Pons (tissue), 1 donor: ENCODE data around the gene GAS6.
"Not testable (repeated sequence)": the region's sequence is repeated elsewhere in the genome, so short reads cannot be mapped to it uniquely, and the experiment has no call there.

Experiments used
- DNase-seq: peaks from one replicate; pipeline ENCODE4 v3.0.0-alpha.2; 2016; ENCODE audit warnings: low spot score

Gene GAS6

DNA sequence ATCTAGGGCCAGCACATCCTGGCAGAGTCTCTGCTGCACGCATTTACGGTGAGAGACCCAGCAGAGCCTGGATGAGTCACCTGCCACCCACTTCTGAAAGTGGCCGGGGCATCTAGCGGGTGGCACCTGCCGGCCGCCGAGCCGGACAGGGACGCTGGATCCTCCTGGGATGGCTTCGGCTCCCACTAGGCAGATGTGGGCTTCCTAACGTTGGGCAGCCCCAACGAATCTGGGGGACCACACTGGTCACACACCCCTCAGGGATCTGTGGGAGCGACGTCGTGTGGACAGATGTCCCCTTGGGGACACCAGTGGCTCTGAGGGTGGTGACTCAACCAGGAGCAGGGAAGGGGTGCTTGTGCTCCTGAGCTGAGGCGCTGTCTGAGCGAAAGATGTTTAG is 72.7 kb downstream of the GAS6 start:
- no peak for DNase-seq

DNA sequence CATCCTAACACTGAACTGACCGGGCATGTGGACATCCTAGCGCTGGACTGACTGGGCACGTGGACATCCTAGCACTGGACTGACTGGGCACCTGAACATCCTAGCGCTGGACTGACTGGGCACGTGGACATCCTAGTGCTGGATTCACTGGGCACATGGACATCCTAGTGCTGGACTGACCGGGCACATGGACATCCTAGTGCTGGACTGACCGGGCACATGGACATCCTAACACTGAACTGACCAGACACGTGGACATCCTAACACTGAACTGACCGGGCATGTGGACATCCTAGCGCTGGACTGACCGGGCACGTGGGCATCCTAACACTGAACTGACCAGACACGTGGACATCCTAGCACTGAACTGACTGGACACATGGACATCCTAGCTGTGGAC is 73.9 kb downstream of the GAS6 start:
- DNase-seq, result not testable (repeated sequence)

DNA sequence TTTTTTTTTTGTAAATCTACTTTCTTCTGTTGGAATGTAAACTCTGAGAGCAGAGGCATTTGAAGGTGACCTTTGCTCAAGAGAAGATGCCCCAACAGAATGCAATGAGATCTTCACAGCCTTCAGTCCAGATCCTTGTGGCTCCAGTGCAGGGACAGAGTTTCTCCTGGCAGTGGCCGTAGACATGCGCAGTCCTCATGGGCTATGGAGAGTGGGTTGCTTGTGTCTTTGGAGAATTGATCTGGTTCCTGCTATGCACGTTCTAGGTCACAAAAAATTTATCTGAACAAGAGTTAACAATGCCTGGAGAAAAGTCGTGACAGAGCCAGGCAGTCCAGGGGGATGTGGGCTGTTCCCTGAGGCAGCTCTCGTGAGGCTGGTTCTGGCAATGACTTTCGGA is 74.7 kb downstream of the GAS6 start:
- DNase-seq, result no peak

GRCh38 chr13:113788413-113789135 is 75.3 kb downstream of the GAS6 start:
- DNase-seq, result no peak

DNA sequence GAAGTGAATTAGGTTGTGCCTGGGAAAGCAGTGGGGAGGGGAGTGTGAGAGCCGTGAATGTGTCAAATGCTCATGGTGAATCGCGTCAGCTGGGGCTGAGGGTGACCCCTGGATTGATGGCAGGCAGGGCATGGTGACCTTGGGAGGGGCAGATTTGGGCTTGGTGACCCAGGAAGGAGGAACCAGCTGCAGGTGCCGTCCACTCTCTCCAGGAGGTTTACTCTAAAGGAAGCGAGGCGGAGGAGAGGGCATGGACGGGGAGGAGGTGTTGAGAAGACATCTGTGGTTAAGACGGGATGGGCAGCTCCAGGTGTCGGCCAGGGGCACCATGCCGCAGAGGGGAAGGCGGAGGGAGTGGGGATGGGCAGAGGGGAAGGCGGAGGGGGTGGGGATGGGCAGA is 76.2 kb downstream of the GAS6 start:
- no peak for DNase-seq

- DNase-seq, result no peak
Measured at GRCh38 chr13:113786262-113786841, 77.5 kb downstream of the GAS6 start.

GRCh38 chr13:113785051-113786010 is 78.5 kb downstream of the GAS6 start:
- no peak for DNase-seq

- DNase-seq, result no peak
Measured at GRCh38 chr13:113784645-113785024, 79.2 kb downstream of the GAS6 start.

DNA sequence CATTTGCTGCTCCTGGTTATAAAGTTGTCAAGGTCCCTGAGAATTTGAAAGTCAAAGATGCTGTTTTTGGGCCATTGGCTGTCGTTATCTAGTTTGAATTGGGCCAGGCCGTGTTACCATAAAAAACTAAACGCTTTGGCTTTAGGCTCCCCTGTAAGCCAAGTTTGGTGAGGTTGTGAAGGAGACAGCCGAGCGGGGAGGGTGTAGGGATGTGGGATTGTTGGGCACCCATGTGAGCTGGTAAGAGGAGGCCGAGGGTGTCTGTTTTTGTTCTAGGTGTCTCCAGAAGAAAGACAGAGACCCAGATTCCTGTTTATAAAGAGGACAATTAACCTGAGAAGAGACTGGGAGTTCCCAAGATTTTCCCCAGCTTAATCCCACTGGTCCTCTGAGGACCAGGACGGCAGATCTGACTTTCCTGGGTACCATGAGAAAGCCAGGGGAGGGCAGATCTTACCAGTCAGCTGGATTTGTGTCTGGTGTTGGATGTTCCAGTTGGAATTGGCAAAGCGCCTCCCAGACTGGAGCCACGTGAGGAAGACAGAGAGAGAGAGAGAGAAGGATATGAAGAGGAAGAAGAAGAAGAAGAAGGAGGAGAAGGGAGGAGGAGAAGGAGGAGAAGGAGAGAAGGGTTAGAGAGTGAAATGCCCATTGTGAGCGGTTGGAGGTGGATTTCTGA is 79.8 kb downstream of the GAS6 start:
- no peak for DNase-seq

DNA sequence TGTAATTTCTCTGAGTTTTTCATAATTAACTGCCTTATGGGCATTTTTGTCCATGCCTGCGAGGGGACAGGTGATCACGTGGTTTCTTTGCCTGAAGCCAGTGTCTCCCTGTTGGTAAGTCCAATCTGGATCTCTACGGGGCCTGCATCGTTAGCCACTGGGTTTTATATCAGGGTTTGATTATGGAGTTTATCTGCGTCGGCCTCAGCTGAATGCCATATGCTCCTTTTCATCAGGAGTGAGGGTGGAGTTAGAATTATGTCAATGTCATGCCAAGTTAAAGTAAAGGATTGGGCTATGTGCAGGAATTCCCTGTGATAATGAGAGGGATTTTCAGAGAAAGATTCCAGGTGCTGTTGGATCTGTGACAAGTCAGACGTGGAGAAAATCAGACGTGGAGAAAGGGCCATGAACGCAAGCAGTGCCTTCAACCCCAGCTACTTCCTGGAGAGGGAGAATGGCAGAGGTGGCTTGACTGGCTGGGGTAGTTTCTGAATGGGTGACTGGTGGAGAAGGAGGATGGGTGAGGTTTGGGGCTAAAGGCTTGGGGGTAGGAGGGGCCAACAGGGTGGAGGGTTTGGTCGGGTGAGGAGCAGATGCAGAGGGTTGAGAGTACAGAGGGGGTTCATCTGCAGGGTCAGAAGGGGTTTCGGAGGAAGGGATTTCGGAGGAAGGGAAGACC is 80.5 kb downstream of the GAS6 start:
- no peak for DNase-seq

GRCh38 chr13:113782472-113782871 is 81.4 kb downstream of the GAS6 start:
- no peak for DNase-seq

- no peak for DNase-seq
Measured at GRCh38 chr13:113781571-113781970, 82.3 kb downstream of the GAS6 start.

- no peak for DNase-seq
Measured at GRCh38 chr13:113777311-113778260, 86.3 kb downstream of the GAS6 start.

GRCh38 chr13:113776231-113777125 is 87.4 kb downstream of the GAS6 start:
- no peak for DNase-seq

DNA sequence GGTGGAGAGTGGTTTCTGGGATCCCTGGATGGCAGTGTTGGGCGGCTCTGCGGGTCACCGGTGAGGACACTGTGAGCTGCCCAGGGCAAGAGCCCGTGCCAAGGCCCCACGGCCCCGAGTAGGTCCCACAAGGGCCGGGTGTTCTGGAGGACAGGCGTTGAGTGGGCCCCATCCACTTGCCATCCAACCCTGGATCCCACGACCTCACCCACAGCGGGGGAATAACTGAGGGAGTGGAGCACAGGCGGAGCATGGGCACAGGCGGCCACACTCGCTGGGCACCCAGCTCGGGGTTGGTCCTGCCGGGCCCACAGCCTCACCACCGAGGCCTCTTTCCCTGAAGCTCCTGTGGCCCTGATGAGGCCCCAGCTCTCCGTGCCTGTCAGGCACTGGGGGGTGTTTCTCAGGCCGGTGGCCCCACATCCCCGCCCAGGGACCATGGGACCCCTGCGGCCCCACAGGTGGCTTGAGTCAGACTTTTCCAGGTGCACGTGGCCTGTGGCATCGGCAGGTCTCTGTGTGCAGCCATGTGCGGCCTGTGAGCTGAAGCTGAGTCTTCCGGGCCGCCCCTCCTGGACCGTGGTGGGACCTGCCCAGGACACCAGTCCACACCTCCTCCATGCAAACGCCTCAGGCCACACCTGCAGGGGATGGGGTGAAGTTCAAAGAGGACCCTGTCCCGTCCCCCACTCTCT is 88.3 kb downstream of the GAS6 start:
- DNase-seq, result no peak

DNA sequence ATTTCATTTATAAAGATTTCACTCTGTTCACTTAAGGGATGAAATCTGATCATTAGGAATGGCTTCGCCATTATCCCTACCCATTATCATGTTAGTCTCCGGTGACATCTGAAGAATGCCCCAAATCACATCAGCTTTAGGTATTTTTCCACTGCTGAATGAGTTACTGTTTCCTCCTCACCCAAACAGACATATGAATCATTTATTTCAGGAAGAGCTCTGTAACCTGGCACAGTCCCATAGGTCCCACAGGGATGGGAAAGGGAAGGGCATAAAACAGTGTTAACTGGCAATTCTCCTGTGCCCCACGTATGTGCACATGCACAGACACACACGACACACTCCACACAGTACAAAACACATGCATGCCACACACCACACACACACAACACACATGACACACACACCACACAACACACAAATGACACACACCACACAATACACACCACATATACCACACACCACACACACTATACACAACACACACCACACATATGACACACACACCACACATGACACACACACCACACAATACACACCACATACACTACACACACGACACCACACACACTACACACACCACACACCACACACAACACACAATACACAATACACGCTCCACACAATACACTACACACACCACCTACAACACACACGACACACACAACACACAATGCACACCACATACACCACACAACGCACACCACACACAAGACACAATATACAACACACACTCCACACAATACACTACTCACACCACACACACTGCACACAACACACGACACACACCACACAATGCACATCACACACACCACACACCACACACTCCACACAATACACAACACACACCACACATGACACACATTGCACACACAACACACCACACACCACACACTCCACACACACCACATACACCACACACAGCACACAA is 89.4 kb downstream of the GAS6 start:
- DNase-seq, result no peak

GRCh38 chr13:113771709-113772331 is 92.1 kb downstream of the GAS6 start:
- DNase-seq, result no peak
